Measurements from ENCODE around the gene CST4.

GRCh38 chr20:23652926-23653325 lies 35.9 kb downstream of the CST4 start:
- TF ChIP-seq CTCF (IDR thresholded peaks at IDR 0.05) (no peak), POLR2A (IDR thresholded peaks at IDR 0.05) (no peak), EP300 (IDR thresholded peaks at IDR 0.05) (no peak), POLR2AphosphoS5 (IDR thresholded peaks at IDR 0.05) (no peak)

All from sigmoid colon (tissue), 4 donors.